Measurements from ENCODE around the gene SLC30A7. TPM values are rescaled to one million over a fixed set of nuclear protein-coding genes. Genes with fewer than 3 reads are reported as not detected.

Gene SLC30A7
- total RNA-seq, 1 experiment from 2014 or later: 31.4 TPM

- intact Hi-C loops (cut with micrococcal nuclease; ENCODE audit: unreplicated experiment): loop anchor here (5.0 kb wide), 2 partner anchors 73 to 212 kb away; partner anchors contain the start of gene S1PR1
- ChIA-PET POLR2A (ENCODE audit: low non-redundant PET) (no interaction called here), CTCF (no interaction called here)
- Histone ChIP-seq H3K9me3 (ENCODE audit: low read depth, low read length, poor library complexity, severe bottlenecking) (no peaks in the 10 kb centered on the region), H3K27ac (ENCODE audit: low read depth, low read length, poor library complexity, severe bottlenecking) (peak overlapping the region; percentile 76), H3K4me3 (ENCODE audit: low read depth, low read length, poor library complexity, severe bottlenecking) (peak overlapping the region; percentile 66), H3K4me1 (ENCODE audit: insufficient read depth, low read length, poor library complexity, severe bottlenecking) (peaks cover 27% of the 10 kb centered on the region), H3K27me3 (replicated peaks; ENCODE audit: insufficient read depth, low read depth, low read length, poor library complexity) (no peaks in the 10 kb centered on the region), H3K36me3 (ENCODE audit: insufficient read depth, low read length, poor library complexity, severe bottlenecking) (peaks cover 8% of the 10 kb centered on the region)
- DNase-seq (ENCODE audit: low spot score): no peak
- TF ChIP-seq, protein P1, sequence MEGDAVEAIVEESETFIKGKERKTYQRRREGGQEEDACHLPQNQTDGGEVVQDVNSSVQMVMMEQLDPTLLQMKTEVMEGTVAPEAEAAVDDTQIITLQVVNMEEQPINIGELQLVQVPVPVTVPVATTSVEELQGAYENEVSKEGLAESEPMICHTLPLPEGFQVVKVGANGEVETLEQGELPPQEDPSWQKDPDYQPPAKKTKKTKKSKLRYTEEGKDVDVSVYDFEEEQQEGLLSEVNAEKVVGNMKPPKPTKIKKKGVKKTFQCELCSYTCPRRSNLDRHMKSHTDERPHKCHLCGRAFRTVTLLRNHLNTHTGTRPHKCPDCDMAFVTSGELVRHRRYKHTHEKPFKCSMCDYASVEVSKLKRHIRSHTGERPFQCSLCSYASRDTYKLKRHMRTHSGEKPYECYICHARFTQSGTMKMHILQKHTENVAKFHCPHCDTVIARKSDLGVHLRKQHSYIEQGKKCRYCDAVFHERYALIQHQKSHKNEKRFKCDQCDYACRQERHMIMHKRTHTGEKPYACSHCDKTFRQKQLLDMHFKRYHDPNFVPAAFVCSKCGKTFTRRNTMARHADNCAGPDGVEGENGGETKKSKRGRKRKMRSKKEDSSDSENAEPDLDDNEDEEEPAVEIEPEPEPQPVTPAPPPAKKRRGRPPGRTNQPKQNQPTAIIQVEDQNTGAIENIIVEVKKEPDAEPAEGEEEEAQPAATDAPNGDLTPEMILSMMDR (conservative IDR thresholded peaks at IDR 0.05; ENCODE audit: low read depth, low read length): no peak
- no peak for TF ChIP-seq EZH2 (IDR thresholded peaks at IDR 0.05; ENCODE audit: borderline replicate concordance, low read depth, low read length, poor library complexity, severe bottlenecking)
- BruUV-seq (replicated peaks): TSS peak; percentile 78
Observed at GRCh38 chr1:101025283-101025656, 129.4 kb downstream of the SLC30A7 start.

- intact Hi-C loops (cut with micrococcal nuclease; ENCODE audit: unreplicated experiment): loop anchor here (5.0 kb wide), 2 partner anchors 74 to 211 kb away; partner anchors contain the start of gene S1PR1
- Histone ChIP-seq H3K36me3 (ENCODE audit: insufficient read depth, low read length, poor library complexity, severe bottlenecking) (peaks cover 2% of the 10 kb centered on the region), H3K27ac (ENCODE audit: low read depth, low read length, poor library complexity, severe bottlenecking) (peak within 1 kb of the TSS; percentile 76), H3K27me3 (replicated peaks; ENCODE audit: insufficient read depth, low read depth, low read length, poor library complexity) (no peaks in the 10 kb centered on the region), H3K4me1 (ENCODE audit: insufficient read depth, low read length, poor library complexity, severe bottlenecking) (peaks cover 27% of the 10 kb centered on the region), H3K9me3 (ENCODE audit: low read depth, low read length, poor library complexity, severe bottlenecking) (no peaks in the 10 kb centered on the region), H3K4me3 (ENCODE audit: low read depth, low read length, poor library complexity, severe bottlenecking) (peak within 1 kb of the TSS; percentile 66)
- no TSS peak for BruUV-seq (replicated peaks)
- TF ChIP-seq EZH2 (IDR thresholded peaks at IDR 0.05; ENCODE audit: borderline replicate concordance, low read depth, low read length, poor library complexity, severe bottlenecking): no peak
- TF ChIP-seq, protein P1 (conservative IDR thresholded peaks at IDR 0.05; ENCODE audit: low read depth, low read length): no peak
- POLR2A ChIA-PET (ENCODE audit: low non-redundant PET): no interaction called here
- DNase-seq (ENCODE audit: low spot score): peak; percentile 95
- CTCF ChIA-PET: no interaction called here
Observed at GRCh38 chr1:101025657-101026429, 130.0 kb downstream of the SLC30A7 start, which contains the start of gene DPH5. Gene DPH5, minus strand, starts transcription at chr1:101025784. Its CDS starts 341 bp downstream, at chr1:101025443.

GRCh38 chr1:101026430-101026788 is 130.5 kb downstream of the SLC30A7 start:
- no peaks in the 10 kb centered on the region for H3K9me3 ChIP-seq (ENCODE audit: low read depth, low read length, poor library complexity, severe bottlenecking)
- CTCF ChIA-PET: no interaction called here
- H3K4me3 ChIP-seq (ENCODE audit: low read depth, low read length, poor library complexity, severe bottlenecking): peak overlapping the region; percentile 66
- intact Hi-C loops (cut with micrococcal nuclease; ENCODE audit: unreplicated experiment): loop anchor here (5.0 kb wide), 2 partner anchors 74 to 211 kb away; partner anchors contain the start of gene S1PR1
- H3K27ac ChIP-seq (ENCODE audit: low read depth, low read length, poor library complexity, severe bottlenecking): peak overlapping the region; percentile 76
- peaks cover 27% of the 10 kb centered on the region for H3K4me1 ChIP-seq (ENCODE audit: insufficient read depth, low read length, poor library complexity, severe bottlenecking)
- no peaks in the 10 kb centered on the region for H3K36me3 ChIP-seq (ENCODE audit: insufficient read depth, low read length, poor library complexity, severe bottlenecking)
- POLR2A ChIA-PET (ENCODE audit: low non-redundant PET): no interaction called here
- no peaks in the 10 kb centered on the region for H3K27me3 ChIP-seq (replicated peaks; ENCODE audit: insufficient read depth, low read depth, low read length, poor library complexity)
- TSS peak; percentile 59 for BruUV-seq (replicated peaks)
- TF ChIP-seq, protein P1 (conservative IDR thresholded peaks at IDR 0.05; ENCODE audit: low read depth, low read length): no peak
- TF ChIP-seq EZH2 (IDR thresholded peaks at IDR 0.05; ENCODE audit: borderline replicate concordance, low read depth, low read length, poor library complexity, severe bottlenecking): no peak
- DNase-seq (ENCODE audit: low spot score): no peak
